Effector CD8-positive, alpha-beta T cell (primary cell): Measurements from ENCODE around the gene ST6GALNAC2.
"Not testable (repeated sequence)": the region's sequence is repeated elsewhere in the genome, so short reads cannot be mapped to it uniquely, and the experiment has no call there.

ENCODE experiments used
- DNase-seq: peaks from one replicate; lab custom pipeline; 2025; lab: John Stamatoyannopoulos, UW
- total RNA-seq, 4 experiments: gene quantifications; one replicate each; lab custom pipeline; 2026; lab: John Stamatoyannopoulos, UW

ST6GALNAC2 gene
- 0.27 to 2.2 (median 0.62) reads per million in 4 experiments for total RNA-seq

DNA sequence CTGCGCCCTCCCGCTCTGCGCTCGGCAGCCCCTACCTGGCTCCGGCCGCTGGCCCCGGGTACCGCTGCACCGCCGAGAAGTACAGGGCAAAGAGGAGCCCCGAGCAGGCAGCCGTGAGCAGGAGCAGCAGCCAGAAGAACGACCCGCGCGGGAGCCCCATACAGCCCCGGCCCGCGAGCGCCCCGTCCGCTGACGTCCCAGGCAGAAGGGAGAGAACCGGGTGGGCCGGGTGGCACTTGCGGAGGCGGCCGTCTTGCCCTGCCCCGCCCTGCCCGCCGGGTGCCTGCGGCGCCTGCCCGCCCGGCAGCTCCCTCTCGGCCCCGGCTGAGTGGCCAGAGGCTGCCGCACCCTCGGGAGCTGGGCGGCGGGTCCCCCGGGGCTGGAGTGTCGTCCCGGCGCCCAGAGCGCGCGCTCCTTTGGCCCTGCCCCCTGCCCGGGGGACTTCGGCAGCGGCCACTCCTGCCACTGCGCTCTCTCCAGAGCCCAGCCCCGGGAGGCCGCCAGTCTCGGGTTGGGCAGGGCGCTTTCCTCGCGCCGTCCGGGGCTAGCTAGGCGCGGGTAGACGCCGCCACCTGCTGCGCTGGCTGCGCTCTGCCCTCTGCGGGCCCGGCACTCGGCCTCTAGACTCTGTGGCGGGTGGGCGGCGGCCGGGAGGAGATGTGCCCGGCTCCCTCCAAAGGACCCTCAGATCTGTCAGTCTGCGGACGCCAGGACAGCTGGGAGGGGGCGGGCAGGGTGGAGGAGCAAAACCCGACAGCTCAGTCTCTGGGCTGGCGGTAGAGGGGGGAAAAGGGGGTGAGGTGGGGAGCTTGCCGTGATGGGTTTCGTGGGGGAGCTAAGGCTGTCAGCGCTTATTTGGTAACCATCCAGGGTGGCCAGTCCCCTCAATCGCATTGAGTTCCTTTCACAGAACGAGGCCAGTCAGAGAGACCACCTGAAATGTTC lies at the start of gene ST6GALNAC2:
ST6GALNAC2 (minus strand) TSS at position 212 of the 945 bp plus-strand sequence; CDS start at position 160, 52 bp downstream.
- no peak for DNase-seq

DNA sequence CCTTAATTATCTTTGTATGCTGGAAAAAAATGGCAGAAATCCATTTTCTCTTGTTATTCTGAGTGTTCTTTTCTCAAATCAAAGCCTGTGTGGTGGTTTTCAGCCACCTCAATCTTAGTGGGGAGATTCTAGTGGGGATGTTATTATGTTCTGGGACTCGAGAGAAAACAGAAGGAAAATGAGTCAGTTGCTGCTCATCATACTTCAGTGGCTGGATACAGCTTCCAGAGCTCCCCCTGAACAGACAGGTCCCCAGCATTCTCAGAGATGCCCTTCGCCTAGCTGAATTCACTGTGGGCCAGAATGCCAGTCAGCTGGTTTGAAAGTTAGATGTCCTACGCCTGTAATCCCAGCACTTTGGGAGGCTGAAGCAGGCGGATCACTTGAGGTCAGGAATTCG lies 49.4 kb upstream of the ST6GALNAC2 start:
- DNase-seq = no peak

DNA sequence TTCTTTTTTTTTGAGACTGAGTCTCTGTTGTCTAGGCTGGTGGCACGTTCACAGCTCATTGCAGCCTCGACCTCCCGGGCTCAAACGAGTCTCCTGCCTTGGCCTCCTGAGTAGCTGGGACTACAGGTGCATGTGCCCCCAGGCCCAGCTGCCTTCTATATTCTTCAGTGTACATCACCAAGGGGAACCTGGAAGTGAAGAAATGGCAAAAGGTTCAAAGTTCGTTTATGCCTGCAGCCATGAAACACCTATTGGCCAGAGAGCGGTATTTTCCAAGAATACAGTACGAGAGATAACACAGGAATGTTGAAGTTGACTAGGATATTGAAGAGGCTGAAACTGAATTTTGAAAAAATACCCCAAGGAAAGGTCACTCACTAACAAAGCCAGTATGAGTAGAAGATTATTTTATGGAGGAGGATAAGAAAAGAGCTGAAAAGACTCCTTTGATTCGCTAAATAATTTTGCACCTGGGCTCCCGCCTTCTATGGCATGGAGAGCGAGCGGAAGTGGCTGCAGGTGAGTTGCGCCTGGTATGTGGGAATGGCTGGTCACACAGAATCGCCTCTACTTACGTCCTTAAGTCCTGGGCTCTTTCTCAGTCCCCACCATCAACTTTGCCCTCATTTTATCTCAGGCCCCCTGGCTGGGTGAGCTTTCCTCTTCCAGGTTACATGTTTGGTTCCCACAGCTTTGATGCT lies 48.1 kb upstream of the ST6GALNAC2 start:
- DNase-seq = no peak

DNA sequence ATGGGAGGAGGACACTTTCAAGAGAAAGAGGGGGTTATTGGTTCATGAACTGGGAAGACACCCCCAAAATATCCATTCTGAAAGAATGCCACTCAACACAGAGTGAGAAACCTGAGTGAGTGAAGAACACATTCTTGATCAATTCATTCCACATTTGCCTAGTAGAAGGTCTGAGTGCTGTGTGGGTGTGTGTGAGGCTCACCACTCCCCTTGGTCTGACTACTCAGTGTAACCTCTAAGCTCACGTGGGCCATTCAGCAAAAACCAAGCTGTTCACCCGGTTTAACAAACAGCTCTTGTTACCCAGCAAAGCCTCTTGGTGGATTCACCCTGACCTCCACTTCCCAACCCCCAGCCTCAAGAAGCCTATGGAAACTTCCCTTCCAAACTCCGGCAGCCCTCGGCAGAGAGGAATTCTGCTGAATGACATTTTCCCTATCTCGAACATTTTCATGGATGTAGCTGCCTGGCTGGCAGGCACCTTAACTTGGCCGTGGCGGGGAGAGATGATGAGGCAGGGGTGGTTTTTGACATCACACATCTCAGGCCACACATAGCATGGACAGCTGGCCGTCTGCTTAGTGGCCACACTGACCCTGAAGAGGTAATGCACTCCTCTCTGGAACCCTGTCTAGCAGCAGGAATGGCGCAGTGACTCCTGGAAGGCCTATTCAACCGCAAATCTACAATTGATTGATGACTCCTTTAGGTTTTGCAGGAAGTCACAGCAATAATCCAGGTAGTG lies 46.3 kb upstream of the ST6GALNAC2 start:
- DNase-seq = no peak

DNA sequence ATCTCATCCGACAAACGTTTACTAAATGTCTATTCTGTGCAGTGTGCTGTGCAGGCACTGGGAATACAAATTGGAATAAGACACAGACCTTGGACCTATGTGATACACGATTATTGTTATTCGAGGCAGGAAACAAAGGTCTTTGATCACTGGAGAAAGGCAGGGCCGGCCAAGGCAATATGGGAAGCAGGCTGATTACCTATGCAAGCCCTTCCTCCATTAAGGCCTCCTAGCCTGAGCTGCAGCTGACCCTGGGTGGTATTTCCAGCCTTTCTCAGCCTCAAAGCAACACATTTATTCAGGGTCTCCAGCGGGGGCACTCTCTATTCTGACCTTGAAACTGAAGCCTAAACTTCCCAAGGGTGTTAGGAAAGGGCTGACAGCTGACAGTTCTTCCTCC lies 44.5 kb upstream of the ST6GALNAC2 start:
- DNase-seq = no peak

DNA sequence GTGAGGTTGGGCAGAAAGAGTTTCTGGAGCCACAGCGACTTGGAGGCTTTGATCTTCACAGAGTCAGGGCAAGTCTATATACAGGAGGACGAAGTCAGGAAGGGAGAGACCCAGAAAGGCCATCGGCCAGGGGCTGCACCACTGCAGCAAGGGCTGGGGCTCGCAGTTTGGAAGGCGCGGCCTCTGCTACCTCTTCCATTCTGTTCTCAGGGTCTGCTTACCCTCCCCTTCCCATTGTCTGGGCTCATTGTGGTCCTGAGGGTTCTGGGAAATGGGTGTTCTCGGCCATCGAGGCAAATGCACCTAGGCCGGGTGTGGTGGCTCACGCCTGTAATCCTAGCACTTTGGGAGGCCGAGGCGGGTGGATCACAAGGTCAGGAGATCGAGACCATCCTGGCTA lies 41.9 kb upstream of the ST6GALNAC2 start:
- no peak for DNase-seq

DNA sequence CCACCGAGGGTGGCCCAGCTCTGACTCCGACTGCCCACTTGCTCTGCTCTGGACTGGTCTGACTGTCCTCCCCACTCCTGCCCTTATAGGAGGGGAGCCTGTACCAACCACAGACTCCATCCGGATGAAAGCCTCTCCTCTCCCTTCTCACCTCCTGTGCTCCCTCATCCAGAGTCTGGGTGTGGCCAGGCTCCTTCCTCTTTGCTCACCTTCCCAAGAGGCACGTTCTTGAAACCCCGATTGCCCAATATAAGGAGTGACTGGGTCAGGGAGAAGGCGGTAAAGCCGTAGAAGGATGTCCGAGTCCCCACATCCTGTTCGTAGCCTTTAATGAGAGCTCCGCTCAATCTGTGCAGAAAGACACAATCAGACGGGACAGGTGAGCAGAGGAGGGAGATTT lies 40.8 kb upstream of the ST6GALNAC2 start:
- no peak for DNase-seq

DNA sequence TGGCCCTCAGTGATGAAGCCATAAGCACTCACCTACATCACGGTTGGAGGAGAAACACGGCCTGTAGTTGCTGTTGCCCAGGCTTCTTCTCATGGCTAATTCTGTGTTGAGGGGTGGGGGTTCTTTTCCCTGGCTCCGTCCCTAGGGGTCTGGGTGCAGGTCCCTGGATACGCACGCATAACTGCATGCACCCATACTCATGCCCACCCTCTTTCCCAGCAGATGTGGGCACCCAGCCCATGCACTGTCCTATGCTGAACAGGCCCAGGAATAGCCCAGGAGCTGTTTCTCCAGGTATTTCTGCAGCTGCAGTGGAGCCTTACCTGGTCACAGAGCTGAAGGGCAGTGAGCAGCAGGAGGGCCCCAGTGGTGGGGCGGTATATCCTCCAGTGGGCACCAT lies 39.8 kb upstream of the ST6GALNAC2 start:
- no peak for DNase-seq

DNA sequence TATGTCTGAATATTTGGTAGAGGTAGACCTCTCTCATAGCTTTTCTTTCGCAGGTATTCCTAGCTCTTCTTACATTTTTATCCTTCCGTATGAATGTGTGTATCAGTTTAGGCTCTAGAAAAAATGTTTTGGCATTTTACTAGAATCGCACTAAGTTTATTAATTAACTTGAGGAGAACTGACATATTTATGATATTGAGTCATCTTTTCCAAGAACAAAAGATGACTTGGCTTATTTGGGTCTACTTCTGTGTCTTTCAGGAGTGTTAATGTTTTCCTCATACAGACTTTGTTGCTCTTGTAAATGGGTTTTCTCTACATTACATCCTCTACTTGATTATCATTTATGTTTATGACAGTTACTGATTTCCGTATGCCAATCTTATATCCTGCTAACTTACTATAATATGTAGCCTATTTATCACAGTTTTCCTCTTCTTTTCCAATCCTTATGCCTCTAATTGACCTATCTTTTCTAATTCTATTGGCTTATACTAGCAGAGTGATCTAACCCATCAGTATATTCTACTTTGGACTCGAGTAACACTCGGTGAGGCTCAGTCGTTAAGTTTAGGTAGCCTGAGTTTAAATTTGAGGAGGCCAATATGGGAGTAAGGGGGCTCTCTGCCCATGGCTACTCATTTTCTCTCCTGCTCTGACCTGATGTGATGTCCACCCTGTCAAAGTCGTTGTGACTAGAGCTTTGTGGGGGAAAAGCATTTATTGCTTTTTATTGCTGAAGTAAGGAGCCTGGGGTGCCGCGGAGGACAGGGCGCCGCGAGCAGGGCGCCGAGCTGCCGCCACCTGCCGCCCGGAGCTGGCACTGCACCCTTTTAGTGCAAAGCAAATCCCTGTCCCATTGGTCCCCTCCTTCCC lies 37.8 kb upstream of the ST6GALNAC2 start:
- DNase-seq = peak; percentile 61

DNA sequence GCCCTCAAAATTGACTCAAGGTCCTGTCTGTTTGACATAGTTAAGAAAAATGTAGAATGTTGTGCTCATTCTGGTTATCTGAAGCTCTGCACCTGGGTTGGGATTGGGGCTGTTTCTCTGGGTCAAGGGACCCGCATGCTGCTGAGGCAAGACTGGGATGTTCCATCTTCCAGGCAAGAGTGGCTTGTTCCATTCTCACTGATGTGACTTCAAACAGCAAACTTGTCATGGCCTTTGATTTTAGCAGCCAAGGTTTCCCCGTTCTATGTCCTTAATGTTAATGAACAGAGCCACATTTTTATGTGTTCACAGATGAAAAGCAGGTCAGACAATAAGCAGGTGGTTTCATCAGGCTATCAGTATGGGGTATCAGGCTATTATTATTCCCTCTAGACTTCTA lies 32.2 kb upstream of the ST6GALNAC2 start:
- DNase-seq = no peak

DNA sequence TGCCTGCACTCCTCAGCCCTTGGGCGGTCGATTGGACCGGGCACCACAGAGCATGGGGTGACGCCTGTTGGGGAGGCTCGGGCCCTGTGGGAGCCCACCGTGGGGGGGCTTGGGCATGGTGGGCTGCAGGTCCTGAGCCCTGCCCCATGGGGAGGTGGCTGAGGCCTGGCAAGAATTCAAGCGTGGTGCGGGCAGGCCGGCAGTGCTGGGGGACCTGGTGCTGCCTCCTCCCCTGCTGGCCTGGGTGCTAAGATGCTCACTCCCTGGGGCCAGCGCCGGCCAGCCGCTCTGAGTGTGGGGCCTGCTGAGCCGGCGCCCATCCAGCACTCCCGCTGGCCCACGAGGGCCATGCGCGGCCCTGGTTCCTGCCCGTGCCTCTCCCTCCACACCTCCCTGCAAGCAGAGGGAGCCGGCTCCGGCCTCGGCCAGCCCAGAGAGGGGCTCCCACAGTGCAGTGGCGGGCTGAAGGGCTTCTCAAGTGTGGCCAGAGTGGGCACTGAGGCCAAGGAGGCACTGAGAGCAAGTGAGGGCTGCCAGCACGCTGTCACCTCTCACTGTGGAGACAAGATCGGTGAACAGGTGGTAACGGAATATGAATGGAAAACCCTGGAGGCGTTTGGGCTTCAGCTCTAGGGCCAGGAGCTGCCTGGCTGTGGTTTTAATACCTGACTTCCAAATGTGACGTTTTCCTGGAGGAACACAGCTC lies 29.4 kb upstream of the ST6GALNAC2 start:
- no peak for DNase-seq

DNA sequence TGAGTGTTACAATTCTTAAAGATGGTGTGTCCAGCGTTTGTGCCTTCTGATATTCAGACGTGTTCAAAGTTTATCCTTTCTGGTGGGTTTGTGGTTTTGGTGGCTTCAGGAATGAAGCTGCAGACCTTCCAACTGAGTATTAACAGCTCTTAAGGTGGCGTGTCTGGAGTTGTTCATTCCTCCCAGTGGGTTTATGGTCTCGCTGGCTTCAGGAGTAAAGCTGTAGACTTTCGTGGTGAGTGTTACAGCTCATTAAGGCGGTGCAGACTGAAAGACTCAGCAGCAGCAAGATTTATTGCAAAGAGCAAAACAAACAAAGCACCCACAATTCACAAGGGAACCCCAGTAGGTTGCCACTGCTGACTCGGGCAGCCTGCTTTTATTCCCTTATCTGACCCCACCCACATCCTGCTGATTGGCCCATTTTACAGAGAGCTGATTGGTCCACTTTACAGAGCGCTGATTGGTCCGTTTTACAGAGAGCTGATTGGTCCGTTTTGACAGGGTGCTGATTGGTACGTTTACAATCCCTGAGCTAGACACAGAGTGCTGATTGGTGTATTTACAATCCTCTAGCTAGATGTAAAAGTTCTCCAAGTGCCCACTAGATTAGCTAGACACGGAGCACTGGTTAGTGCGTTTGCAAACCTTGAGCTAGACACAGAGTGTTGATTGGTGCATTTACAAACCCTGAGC lies 28.6 kb upstream of the ST6GALNAC2 start:
- DNase-seq = not testable (repeated sequence)

DNA sequence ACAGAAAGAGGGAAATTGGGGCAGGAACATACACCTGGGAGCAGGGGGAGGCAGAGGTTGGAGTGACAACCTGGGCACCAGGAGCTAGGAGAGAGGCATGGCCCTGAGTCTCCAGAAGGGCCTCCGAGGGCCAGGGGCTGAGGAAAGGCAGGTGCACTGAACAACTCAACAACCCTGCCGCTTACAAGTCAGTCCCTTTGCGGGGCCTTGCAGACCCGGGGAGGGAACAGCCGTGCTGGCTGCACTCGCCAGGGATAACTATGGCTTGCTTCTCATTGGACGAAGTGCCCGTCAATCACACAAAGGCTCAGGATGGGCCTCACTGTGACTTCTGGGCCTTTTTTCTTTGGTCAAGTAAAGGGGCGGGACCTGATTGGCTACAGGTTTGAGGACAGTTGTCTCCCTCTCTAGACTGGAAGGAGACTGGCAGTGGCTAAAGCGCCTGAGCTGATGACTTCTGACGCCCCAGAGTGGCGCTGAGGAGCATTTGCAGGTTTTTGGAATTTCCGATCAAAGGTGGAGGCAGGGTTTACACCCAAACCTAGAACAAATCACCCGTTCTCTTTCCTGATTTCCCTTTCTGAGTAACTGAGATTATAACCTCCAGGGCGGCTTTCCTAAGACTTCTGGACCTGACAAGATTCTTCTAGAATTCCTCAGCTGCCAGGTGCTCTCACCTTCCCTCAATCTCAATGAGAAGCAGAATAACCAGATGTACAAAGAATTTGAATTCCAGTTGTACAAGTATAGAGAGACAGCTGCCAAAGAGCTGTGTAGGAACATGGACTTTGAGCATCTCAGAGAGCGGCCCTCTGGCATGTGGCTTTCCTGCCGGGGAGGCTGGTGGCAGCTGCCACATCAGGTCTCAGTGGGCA lies 27.6 kb upstream of the ST6GALNAC2 start:
- DNase-seq = no peak

DNA sequence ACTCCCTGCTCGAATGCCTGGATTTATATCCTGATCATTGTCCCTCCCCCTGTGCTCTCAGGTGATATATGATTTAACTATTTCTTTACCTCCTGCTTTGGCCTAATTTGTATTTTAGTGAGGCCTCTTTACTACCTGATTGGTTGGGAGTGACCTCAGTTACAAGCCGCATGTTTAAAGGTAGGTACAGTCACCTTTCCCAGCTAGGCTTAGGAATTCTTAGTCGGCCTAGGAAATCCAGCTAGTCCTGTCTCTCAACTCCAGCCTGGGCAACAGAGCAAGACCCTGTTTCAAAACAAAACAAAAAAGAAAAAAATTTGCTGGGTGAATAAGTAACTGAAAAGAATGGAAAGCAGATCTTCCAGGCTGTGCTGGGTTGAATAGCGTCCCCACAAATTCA lies 26.8 kb upstream of the ST6GALNAC2 start:
- DNase-seq = no peak

DNA sequence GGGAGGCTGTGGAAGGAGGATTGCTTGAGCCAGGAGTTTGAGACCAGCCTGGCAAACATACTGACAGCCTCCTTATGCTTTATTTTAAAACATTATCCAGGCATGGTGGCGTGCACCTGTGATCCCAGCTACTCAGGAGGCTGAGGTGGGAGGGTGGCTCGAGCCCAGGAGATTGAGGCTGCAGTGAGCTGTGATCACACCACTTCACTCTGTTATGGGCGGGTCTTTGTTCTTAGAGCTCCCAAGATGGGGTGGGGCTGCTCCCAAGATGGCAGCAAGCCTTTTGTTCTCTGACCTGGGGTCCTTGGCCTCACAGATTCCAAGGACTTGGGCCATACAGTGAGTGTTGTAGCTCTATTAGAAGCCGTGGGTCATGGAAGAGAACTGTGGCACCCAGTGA lies 26.1 kb upstream of the ST6GALNAC2 start:
- no peak for DNase-seq

DNA sequence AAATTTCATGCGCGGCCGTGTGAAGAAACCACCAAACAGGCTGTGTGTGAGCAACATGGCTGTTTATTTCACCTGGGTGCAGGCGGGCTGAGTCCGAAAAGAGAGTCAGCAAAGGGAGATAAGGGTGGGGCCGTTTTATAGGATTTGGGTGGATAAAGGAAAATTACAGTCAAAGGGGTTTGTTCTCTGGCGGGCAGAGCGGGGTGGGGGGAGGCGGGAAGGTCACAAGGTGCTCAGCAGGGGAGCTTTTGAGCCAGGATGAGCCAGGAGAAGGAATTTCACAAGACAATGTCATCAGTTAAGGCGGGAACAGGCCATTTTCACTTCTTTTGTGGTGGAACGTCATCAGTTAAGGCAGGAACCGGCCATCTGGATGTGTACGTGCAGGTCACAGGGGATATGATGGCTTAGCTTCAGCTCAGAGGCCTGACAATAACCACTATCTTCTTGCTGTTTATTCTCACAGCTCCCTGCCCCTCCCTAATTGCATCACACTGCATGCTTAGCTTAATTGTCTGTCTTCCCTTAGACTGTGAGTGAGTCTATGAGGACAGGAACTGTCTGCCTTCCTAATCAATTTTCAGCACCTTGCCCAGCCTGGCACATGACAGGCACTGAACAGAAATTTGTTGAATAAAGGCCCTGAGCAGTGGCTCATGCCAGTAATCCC lies 25.6 kb upstream of the ST6GALNAC2 start:
- DNase-seq = not testable (repeated sequence)

DNA sequence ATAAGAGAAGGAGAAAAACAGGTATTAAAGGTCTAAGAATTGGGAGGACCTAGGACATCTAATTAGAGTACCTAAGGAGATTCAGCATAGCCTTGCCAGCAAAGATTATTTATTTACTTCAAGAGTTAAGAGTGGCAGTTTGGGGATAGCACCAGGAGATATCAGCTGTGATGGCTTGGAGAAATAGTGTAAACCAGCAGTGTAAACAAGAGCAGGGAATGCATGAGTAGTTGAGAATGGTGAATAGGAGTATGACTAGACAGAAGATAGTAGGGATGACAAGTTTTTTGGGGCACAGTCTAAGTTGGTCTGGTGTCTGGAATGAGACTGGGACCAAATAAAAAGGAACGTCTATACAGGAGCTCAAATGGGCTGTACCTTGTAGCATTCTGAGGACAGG lies 21.0 kb upstream of the ST6GALNAC2 start:
- not testable (repeated sequence) for DNase-seq

DNA sequence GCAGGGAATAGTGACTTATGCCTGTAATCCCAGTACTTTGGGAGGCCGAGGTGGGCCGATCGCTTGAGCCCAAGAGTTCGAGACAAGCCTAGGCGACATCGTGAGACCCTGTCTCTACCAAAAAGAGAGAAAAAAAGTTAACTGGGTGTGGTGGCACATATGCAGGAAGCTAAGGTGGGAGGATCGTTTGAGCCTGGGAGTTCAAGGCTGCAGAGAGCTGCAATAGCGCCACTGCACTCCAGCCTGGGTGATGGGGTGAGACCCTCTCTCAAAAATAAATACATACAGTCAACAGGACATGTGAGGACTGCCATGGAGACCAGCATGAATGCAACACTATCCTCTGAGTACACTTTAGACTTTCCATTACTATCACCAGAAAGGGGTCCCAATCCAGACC lies 15.4 kb upstream of the ST6GALNAC2 start:
- no peak for DNase-seq
